Cortex of kidney (tissue), 1 donor: ENCODE results near the gene TDO2.
"Not testable (repeated sequence)": the region's sequence is repeated elsewhere in the genome, so short reads cannot be mapped to it uniquely, and the experiment has no call there.

Experiments
- DNase-seq: peaks from one replicate; lab custom pipeline; 2025; lab: John Stamatoyannopoulos, UW

TDO2 gene

GRCh38 chr4:155903453-155903852, at the start of gene TDO2:
TDO2 (plus strand) TSS chr4:155903696; CDS start chr4:155903759, 63 bp downstream.
- DNase-seq: no peak

- DNase-seq: no peak
These were observed 48.8 kb upstream of the TDO2 start for GRCh38 chr4:155854582-155855226.

- no peak for DNase-seq
These were observed 47.6 kb upstream of the TDO2 start for GRCh38 chr4:155855897-155856296.

GRCh38 chr4:155866177-155866576, 37.3 kb upstream of the TDO2 start, which contains the start of gene ASIC5:
ASIC5 (minus strand) TSS chr4:155866277; CDS start chr4:155866226, 51 bp downstream.
- no peak for DNase-seq

GRCh38 chr4:155875878-155876277, 27.6 kb upstream of the TDO2 start:
- DNase-seq: no peak

- DNase-seq: no peak
These were observed 25.5 kb upstream of the TDO2 start for GRCh38 chr4:155877971-155878370.

- DNase-seq: no peak
These were observed 24.9 kb upstream of the TDO2 start for GRCh38 chr4:155878611-155879010.

- DNase-seq: no peak
These were observed 23.7 kb upstream of the TDO2 start for GRCh38 chr4:155879767-155880166.

GRCh38 chr4:155881555-155881954, 21.9 kb upstream of the TDO2 start:
- DNase-seq: no peak

GRCh38 chr4:155883895-155884294, 19.6 kb upstream of the TDO2 start:
- DNase-seq: no peak

GRCh38 chr4:155885666-155886065, 17.8 kb upstream of the TDO2 start:
- DNase-seq: no peak

GRCh38 chr4:155887045-155887444, 16.5 kb upstream of the TDO2 start:
- DNase-seq: no peak

GRCh38 chr4:155887847-155888570, 15.5 kb upstream of the TDO2 start:
- no peak for DNase-seq

GRCh38 chr4:155889031-155889793, 14.3 kb upstream of the TDO2 start:
- DNase-seq: no peak

- no peak for DNase-seq
These were observed 13.6 kb upstream of the TDO2 start for GRCh38 chr4:155889946-155890345.

- DNase-seq: no peak
These were observed 12.4 kb upstream of the TDO2 start for GRCh38 chr4:155891058-155891457.

GRCh38 chr4:155898371-155898770, 5.1 kb upstream of the TDO2 start:
- not testable (repeated sequence) for DNase-seq

- DNase-seq: no peak
These were observed 3.6 kb upstream of the TDO2 start for GRCh38 chr4:155899891-155900290.

- DNase-seq: no peak
These were observed 3.1 kb upstream of the TDO2 start for GRCh38 chr4:155900381-155900780.

- no peak for DNase-seq
These were observed 2.5 kb upstream of the TDO2 start for GRCh38 chr4:155901013-155901412.

- DNase-seq: no peak
These were observed 835 bp downstream of the TDO2 start for GRCh38 chr4:155904331-155904730.

GRCh38 chr4:155906554-155907247, 3.2 kb downstream of the TDO2 start:
- DNase-seq: no peak
